ENCODE results near the gene ABAT.

Gene ABAT

DNA sequence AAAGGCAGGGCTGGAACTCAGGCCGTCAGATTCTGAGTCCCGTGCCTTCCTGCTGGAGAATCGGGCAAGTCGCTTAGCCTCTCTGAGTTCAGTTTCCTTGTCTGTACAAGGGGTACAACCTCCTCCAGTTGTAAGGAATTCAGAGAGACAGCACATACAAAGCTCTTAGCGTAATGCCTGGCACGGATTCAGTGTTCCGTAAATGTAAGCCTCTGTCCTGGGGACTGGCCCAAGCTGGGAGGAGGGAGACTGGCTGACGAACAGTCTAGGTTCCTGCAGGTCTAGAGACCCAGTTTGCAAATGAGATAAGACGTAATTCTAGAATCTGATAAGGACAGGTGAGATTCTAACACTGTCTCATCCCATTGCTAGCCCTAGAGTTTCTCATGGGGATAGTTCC lies 43.0 kb upstream of the ABAT start (continued):
- no peak for TF ChIP-seq RARB (CRISPR knock-in tag; IDR thresholded peaks at IDR 0.05)
- TF ChIP-seq, protein P1, sequence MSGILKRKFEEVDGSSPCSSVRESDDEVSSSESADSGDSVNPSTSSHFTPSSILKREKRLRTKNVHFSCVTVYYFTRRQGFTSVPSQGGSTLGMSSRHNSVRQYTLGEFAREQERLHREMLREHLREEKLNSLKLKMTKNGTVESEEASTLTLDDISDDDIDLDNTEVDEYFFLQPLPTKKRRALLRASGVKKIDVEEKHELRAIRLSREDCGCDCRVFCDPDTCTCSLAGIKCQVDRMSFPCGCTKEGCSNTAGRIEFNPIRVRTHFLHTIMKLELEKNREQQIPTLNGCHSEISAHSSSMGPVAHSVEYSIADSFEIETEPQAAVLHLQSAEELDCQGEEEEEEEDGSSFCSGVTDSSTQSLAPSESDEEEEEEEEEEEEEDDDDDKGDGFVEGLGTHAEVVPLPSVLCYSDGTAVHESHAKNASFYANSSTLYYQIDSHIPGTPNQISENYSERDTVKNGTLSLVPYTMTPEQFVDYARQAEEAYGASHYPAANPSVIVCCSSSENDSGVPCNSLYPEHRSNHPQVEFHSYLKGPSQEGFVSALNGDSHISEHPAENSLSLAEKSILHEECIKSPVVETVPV (CRISPR knock-in tag; IDR thresholded peaks at IDR 0.05) = no peak
- no peak for TF ChIP-seq PPARA (CRISPR knock-in tag; IDR thresholded peaks at IDR 0.05; ENCODE audit: borderline replicate concordance)
- TF ChIP-seq ZNF8 (CRISPR knock-in tag; IDR thresholded peaks at IDR 0.05) = no peak

DNA sequence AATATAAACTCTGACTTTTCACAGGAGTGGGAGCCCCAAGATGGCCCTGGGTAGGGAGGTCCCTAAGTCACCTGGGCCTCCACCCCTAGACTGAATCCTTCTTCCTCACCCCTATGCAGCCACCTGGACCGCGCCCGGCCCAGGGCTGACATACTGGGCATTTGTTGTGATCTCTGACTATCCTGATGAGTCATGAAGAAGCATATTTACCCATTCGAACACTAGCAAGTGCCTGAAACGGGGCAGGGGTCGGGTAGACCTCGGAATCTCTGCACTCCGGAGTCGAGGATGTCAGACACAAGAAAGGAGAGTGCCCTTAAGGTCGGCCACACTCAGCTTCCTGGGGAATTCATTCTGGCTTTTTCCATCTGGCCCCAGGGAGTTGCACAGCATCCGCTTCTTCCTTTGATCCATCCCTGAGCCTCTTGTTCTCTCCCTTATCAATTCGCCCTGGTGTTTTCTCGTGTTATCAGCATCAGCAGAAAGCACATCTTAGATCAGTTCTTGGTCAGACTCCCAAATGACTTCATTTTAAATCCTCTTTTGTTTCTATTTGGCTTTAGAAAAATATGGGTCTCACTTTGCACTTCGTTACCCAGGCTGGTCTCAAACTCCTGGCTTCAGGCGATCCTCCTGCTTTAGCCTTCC lies 42.5 kb upstream of the ABAT start:
- TF ChIP-seq ISL1 (CRISPR knock-in tag; IDR thresholded peaks at IDR 0.05) (no peak), SNAI2 (CRISPR knock-in tag; IDR thresholded peaks at IDR 0.05) (no peak), GLIS3 (CRISPR knock-in tag; IDR thresholded peaks at IDR 0.05) (no peak), BACH2 (CRISPR knock-in tag; IDR thresholded peaks at IDR 0.05; ENCODE audit: borderline replicate concordance) (no peak), ARNTL (CRISPR knock-in tag; IDR thresholded peaks at IDR 0.05; ENCODE audit: borderline replicate concordance, low read depth) (no peak), TOX (CRISPR knock-in tag; IDR thresholded peaks at IDR 0.05; ENCODE audit: borderline replicate concordance) (no peak), ZC3H10 (CRISPR knock-in tag; IDR thresholded peaks at IDR 0.05) (no peak), ZNF565 (CRISPR knock-in tag; conservative IDR thresholded peaks at IDR 0.05; ENCODE audit: low read depth) (no peak), TCF4 (CRISPR knock-in tag; IDR thresholded peaks at IDR 0.05; ENCODE audit: borderline replicate concordance) (no peak), ZFP3 (CRISPR knock-in tag; IDR thresholded peaks at IDR 0.05) (no peak)
- TF ChIP-seq, protein P2, sequence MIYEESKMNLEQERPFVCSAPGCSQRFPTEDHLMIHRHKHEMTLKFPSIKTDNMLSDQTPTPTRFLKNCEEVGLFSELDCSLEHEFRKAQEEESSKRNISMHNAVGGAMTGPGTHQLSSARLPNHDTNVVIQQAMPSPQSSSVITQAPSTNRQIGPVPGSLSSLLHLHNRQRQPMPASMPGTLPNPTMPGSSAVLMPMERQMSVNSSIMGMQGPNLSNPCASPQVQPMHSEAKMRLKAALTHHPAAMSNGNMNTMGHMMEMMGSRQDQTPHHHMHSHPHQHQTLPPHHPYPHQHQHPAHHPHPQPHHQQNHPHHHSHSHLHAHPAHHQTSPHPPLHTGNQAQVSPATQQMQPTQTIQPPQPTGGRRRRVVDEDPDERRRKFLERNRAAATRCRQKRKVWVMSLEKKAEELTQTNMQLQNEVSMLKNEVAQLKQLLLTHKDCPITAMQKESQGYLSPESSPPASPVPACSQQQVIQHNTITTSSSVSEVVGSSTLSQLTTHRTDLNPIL (CRISPR knock-in tag; IDR thresholded peaks at IDR 0.05; ENCODE audit: low read depth) = no peak
- TF ChIP-seq, protein P3, sequence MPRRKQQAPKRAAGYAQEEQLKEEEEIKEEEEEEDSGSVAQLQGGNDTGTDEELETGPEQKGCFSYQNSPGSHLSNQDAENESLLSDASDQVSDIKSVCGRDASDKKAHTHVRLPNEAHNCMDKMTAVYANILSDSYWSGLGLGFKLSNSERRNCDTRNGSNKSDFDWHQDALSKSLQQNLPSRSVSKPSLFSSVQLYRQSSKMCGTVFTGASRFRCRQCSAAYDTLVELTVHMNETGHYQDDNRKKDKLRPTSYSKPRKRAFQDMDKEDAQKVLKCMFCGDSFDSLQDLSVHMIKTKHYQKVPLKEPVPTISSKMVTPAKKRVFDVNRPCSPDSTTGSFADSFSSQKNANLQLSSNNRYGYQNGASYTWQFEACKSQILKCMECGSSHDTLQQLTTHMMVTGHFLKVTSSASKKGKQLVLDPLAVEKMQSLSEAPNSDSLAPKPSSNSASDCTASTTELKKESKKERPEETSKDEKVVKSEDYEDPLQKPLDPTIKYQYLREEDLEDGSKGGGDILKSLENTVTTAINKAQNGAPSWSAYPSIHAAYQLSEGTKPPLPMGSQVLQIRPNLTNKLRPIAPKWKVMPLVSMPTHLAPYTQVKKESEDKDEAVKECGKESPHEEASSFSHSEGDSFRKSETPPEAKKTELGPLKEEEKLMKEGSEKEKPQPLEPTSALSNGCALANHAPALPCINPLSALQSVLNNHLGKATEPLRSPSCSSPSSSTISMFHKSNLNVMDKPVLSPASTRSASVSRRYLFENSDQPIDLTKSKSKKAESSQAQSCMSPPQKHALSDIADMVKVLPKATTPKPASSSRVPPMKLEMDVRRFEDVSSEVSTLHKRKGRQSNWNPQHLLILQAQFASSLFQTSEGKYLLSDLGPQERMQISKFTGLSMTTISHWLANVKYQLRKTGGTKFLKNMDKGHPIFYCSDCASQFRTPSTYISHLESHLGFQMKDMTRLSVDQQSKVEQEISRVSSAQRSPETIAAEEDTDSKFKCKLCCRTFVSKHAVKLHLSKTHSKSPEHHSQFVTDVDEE (CRISPR knock-in tag; IDR thresholded peaks at IDR 0.05) = no peak
- TF ChIP-seq, protein P4, sequence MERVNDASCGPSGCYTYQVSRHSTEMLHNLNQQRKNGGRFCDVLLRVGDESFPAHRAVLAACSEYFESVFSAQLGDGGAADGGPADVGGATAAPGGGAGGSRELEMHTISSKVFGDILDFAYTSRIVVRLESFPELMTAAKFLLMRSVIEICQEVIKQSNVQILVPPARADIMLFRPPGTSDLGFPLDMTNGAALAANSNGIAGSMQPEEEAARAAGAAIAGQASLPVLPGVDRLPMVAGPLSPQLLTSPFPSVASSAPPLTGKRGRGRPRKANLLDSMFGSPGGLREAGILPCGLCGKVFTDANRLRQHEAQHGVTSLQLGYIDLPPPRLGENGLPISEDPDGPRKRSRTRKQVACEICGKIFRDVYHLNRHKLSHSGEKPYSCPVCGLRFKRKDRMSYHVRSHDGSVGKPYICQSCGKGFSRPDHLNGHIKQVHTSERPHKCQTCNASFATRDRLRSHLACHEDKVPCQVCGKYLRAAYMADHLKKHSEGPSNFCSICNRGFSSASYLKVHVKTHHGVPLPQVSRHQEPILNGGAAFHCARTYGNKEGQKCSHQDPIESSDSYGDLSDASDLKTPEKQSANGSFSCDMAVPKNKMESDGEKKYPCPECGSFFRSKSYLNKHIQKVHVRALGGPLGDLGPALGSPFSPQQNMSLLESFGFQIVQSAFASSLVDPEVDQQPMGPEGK (CRISPR knock-in tag; IDR thresholded peaks at IDR 0.05; ENCODE audit: borderline replicate concordance) = no peak
- TF ChIP-seq, protein P1 (CRISPR knock-in tag; IDR thresholded peaks at IDR 0.05) = no peak
- TF ChIP-seq, protein P5, sequence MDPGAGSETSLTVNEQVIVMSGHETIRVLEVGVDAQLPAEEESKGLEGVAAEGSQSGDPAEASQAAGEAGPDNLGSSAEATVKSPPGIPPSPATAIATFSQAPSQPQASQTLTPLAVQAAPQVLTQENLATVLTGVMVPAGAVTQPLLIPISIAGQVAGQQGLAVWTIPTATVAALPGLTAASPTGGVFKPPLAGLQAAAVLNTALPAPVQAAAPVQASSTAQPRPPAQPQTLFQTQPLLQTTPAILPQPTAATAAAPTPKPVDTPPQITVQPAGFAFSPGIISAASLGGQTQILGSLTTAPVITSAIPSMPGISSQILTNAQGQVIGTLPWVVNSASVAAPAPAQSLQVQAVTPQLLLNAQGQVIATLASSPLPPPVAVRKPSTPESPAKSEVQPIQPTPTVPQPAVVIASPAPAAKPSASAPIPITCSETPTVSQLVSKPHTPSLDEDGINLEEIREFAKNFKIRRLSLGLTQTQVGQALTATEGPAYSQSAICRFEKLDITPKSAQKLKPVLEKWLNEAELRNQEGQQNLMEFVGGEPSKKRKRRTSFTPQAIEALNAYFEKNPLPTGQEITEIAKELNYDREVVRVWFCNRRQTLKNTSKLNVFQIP (CRISPR knock-in tag; IDR thresholded peaks at IDR 0.05; ENCODE audit: borderline replicate concordance, low read depth) = no peak
- ATAC-seq = no peak

DNA sequence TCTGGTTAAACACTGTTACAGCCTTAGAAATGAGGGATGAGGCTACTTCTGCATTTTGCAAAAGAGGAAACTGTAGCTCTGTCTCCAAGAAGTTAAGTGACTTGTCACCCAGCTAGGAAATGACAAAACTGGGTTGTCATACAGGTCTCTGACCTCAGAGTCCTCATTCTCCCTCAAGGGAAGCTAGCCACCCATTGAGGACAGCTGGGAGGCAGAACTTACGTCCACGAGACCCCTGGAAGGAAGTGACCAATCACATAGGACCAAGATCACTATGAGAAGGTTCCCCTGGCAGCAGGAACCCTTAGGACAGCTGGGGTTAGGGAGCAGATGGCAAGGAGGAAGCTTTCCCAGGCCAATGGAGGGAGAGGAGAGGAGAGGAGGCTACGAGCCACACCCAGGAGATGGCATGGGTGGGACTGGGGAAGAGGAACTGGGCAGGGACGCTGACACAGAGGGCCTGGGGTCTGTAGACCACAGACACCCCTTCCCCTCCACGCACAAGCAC lies 41.7 kb upstream of the ABAT start:
- TF ChIP-seq SNAI2 (CRISPR knock-in tag; IDR thresholded peaks at IDR 0.05) = no peak
- TF ChIP-seq ESRRG (CRISPR knock-in tag; IDR thresholded peaks at IDR 0.05) = no peak
- TF ChIP-seq GLIS3 (CRISPR knock-in tag; IDR thresholded peaks at IDR 0.05) = no peak
- ATAC-seq = no peak

Data from SK-N-SH treated with all-trans-retinoic acid at 6 μM for 48 hours (cell line).